Body of pancreas (tissue), 4 donors: Measurements from ENCODE around the gene SMIM11.

Experiments used
- POLR2A ChIP-seq, 3 donors: fragments of 450-650 bp; IDR thresholded peaks; one replicate each; pipeline ENCODE4 v1.6.1; 2016; ENCODE audit warnings: antibody characterized with exemption in 3 of 3, mild to moderate bottlenecking in 2 of 3
- TF ChIP-seq, protein P1 (sequence below), 7 experiments: fragments of 450-650 bp in 4 of 7; fragments of 200-600 bp in 3 of 7; sonication (generic) in 3 of 7; IDR thresholded peaks; one replicate each; pipeline ENCODE4 v1.5.1; 2016 to 2019; ENCODE audit warnings: antibody characterized with exemption in 7 of 7

GRCh38 chr21:34369741-34370140 is 5.6 kb upstream of the SMIM11 start:
- TF ChIP-seq, protein P1, sequence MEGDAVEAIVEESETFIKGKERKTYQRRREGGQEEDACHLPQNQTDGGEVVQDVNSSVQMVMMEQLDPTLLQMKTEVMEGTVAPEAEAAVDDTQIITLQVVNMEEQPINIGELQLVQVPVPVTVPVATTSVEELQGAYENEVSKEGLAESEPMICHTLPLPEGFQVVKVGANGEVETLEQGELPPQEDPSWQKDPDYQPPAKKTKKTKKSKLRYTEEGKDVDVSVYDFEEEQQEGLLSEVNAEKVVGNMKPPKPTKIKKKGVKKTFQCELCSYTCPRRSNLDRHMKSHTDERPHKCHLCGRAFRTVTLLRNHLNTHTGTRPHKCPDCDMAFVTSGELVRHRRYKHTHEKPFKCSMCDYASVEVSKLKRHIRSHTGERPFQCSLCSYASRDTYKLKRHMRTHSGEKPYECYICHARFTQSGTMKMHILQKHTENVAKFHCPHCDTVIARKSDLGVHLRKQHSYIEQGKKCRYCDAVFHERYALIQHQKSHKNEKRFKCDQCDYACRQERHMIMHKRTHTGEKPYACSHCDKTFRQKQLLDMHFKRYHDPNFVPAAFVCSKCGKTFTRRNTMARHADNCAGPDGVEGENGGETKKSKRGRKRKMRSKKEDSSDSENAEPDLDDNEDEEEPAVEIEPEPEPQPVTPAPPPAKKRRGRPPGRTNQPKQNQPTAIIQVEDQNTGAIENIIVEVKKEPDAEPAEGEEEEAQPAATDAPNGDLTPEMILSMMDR (IDR thresholded peaks at IDR 0.05) = no peak
- TF ChIP-seq POLR2A (IDR thresholded peaks at IDR 0.05) = no peak
